Activated CD8-positive, alpha-beta memory T cell treated with anti-CD3 and anti-CD28 coated beads, Interleukin-2, amount 50 U/mL, for 24 hours (primary cell): ENCODE results near the gene OSBPL8.

ENCODE experiments used
- DNase-seq: peaks from one replicate; pipeline ENCODE4 v3.0.0-alpha.2; 2020; ENCODE audit errors: extremely low read depth

Gene OSBPL8

DNA sequence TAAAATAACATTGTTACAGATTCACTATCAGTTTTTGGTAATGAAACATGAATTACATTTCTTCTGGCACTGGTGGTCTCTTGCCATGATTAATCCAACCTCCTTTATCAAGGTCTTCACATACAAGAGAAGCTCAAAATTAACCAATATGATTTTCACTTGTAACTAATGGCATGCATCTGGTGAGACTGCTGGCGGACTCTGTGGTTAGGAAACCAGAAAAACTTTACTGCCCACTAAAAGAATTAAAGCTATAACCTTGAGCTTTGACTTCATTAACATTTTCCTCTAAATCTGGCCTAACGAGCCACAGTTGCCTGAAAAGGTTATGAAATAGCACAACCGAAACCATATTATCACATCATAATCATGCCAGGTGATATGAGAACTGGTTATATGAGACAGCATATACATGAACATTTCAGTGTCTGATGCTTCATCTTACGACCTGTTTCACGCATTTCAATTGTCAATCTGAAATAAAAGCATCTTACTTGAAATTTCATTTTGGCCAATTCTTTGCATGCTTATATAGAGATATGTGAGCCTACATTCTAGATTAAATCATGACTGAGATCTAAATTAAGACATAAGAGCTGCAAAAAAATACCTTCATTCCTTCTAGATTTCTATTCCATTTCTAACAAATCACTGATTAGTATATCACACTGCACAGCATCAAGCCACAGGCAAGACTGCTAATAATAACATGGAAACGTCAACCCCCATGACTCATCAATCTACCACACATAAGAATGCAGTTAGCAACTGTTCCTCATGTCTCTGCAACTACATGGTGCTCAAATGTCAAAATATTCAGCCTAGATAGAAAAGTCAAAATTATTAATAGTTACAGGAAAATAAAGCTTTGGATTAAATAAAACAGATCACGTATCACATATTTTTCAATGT, 89.3 kb downstream of the OSBPL8 start:
- no peak for DNase-seq

DNA sequence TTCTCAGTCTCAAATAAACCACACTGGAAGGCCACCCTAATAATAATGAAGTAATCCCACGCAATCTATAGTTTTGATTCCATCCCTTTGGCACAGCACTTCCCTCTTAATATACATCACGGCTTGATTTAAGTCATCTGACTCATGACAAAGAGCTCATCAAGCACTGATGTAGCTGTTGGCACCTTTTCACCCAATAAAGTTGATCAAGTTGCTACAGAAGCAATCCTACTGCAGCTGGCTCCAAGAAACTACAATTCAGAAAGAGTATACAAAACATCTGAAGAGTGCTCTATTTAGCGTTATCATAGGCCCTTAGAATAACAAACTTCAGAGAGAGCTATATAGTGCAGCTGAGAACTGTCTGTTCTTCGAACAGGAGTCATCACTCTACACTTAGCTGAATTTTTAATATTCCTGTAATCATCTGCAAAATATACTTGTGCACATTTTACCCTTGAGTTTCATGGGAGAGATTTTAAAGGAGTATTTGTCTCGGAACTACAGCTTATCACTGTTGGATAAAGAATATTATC, 94.9 kb downstream of the OSBPL8 start:
- DNase-seq, result no peak

DNA sequence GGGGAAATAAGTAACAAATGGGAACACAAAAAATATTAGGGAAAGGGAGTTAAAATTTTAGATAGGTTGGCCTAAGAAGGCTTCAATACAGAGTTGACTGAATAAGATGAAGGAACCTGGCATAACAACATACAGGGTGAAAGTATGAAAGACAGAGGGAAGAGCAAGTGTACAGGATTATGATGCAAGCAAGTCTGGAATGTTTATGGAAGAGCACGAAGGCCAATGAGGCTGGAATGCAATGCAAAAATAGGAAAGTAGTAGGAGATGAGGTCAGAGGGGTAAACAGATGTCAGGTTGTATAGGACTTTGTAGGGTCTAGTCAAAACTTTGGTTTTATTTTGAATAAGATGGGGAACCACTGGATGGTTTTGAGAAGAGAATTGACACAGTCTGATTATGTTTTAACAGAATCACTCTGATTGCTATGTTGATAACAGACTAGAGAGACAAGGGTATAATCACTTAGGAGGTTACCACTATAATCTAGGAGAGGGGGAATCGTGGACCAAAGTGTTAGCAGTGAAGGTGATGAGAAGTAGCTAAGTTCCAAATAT, 96.8 kb downstream of the OSBPL8 start:
- DNase-seq, result no peak

DNA sequence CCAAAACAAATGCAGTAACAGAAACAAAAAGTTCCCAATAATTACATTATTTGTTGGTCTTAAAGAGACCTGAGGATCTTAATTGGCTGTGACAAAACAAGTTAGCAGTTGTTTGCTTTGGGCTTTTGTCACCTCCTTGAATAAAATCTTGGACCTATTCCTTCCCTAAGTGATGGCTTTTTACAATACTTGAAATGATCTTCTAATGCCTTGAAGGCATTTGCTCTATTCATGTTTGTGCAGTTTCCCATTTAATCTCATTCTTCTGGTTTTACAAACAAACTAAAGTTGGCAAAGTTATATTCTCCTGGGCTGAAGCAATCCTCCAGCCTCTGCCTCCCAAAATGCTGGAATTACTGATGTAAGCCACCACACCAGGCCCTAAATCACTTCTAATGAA, 98.8 kb downstream of the OSBPL8 start:
- DNase-seq, result no peak

DNA sequence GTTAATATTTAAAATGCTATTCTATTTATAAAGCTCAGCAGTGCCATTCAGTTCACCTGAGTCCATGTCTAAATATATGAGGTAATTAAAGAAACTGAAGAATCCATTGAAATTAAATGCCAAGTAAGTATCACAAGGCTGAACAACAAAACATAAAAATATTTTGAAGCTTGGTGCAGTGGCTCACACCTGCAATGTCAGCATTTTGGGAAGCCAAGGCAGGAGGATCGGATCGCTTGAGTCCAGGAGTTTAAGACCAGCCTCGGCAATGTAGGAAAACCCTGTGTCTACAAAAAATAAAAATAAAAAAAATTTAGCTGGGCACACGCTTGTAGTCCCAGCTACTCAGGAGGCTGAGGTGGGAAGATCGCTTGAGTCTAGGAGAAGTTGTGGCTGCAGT, 101.8 kb downstream of the OSBPL8 start:
- no peak for DNase-seq

DNA sequence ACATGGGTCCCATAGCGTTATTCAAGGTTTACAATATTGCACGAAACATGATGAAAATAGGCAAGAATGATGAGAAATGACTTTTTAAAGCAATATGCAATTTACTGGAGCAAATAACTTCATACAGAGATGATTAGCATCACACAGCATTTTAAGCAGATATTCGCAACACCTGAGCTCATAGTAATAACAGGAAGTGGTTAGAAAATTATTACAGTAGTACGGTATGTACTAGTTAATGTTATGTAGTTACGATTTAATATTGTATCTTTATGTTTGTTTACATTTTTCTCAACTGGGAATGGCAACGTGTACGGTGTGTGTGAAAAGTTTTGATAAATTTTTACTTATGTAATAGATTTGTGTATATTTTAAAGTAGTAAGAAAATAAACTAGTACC, 102.6 kb downstream of the OSBPL8 start:
- DNase-seq, result no peak

DNA sequence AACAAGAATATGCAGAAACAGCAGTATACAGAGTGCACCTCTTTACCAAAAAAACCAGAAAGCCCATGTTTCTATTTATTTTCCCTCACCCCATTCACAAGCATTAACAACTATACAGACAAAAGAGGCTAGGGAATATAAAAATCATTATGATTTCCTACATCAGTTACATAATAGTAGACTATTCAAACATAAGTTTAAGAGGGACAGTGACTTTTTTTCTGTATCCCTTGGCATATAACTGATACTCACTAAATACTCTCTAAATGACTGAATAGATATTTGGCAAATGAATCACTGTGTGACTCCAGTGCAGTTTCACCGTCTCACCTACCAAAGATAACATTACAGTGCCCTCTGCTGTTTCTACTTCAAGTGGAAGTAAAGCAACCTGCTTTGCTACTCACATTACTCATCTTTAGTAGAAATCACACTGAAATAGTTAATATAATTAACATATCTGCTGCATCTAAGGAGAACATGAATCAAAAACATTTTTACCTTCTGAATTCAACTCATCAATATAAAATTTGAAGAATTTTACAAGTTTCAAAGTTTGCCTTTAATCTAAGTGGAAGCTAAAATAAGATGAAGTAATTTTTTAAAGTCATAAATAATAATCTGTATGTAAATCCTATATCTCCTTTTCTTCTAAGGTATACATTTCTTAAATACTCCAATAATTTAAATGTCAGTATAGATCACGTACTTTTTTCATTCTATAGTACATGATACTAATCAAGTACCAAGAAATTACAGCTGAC, 103.8 kb downstream of the OSBPL8 start:
- no peak for DNase-seq

DNA sequence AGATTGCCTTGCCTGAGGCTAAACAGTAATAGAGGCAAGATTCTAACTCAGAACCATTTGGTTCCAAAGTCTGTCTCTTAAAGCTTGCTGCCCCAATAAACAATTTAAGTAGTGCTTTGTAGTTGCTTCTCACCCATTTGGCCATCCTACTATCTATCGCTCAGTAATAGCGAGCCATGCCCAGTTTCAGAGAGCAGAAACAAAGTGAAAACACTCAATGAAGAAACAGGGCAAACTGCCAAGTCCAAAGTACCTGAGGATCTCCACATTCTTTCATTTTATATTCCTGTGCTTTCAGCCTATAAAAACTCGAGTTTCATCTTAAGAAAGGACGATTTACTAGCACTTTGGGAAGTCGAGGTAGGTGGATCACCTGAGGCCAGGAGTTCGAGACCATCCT, 108.0 kb downstream of the OSBPL8 start:
- no peak for DNase-seq

DNA sequence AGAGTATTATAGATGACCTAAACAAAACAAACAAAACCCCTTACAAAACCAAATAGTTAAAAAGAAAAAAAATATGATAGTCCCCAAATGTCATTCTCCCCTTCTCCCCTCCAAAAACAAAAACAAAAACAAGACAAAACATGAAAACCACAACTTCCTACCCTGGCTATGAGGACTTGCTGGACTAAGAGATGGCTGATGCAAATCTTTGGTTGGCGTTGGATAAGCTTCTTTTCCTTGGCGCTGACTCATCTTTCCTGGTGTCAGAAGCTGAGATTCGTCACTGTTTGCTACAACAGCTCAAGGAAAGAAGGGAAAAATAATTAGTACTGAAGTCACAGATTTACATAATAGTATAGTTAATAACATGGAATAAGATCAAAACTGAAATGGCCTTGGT, 108.9 kb downstream of the OSBPL8 start:
- DNase-seq, result no peak

DNA sequence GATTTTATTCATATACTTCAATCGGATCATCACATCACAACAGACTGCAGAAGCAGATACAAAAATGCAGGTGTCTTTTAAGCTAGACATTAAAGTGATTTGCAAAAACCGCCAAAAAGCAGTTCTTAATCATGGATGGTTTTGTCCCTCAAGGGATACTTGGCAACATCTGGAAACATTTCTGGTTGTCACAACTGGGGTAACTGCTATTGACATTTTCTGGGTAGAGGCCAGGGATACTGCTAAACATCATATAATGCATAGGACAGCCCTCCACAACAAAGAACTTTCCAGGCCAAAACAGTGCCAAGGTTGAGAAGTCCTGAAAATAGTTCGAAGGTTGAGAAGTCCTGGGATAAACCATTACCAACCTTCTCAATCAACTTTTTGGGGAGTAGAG, 109.6 kb downstream of the OSBPL8 start:
- DNase-seq, result no peak

DNA sequence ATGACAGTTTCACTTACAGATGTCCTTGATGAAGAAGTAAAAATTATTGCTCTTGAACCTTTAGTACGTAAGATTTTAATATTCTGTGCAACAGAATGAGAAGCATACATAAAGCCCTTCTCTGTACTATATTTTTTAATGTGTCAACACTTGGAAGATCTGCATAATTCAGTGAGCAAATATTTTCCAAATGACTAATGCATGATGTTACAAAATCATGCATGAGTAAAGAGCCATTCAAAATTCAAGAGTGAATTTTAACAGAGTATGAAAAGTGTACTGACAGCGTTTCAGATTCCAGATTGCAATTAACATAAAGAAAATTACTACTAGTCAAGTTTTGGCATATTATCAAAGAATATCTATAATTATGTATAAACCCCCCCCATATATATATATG, 110.0 kb downstream of the OSBPL8 start:
- DNase-seq, result no peak

DNA sequence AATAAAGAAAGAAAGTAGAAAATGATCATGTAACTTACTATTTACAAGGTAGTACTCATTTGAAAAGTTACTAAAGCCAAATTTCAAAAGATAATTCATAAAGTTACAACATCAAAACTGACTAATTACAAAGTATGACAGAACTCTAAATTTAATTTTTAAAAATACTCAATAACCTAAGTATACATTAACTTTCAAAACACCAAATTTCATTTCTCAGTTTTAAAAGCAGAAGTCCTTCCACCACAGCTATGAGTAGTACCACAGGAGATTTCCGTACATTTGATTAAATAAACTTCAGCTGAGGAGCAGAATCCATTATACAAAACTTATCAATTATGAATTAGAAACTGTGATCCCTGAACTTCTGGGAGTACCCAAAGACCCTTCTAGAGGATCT, 110.6 kb downstream of the OSBPL8 start:
- DNase-seq, result no peak

DNA sequence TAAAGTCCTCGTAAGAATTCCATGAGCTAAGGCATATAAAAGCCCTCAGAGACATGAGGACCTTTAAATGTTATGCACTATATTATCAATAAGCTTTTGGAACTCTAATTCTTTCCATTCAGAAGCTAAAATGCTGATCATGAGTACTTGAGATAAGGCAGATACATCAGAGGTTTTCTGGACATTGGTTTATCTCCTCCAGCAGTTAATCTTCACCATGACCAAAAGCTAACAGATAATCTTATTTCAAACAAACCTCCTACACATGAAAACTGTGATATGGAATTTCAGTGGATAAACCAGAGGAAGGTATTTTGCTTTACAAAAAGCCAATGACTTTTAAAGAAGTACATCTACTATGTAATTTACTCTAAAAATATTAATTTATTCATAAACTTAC, 113.5 kb downstream of the OSBPL8 start:
- no peak for DNase-seq

DNA sequence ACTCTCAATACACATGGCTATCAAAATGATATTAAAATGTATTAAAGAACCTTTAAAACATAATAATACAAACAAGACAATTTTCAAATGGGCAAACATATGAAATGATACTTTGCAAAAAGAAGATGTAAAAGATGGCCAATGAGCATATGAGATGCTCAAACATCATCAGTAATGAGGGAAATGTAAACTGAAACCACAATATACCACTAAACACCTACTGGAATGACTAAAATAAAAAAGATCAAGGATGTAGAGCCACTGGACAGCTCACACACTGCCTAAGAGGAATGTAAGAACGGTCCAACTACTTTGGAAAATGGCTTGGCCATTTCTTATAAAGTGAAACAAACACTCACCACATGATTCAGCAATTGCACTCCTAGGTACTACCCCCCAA, 114.1 kb downstream of the OSBPL8 start:
- no peak for DNase-seq

DNA sequence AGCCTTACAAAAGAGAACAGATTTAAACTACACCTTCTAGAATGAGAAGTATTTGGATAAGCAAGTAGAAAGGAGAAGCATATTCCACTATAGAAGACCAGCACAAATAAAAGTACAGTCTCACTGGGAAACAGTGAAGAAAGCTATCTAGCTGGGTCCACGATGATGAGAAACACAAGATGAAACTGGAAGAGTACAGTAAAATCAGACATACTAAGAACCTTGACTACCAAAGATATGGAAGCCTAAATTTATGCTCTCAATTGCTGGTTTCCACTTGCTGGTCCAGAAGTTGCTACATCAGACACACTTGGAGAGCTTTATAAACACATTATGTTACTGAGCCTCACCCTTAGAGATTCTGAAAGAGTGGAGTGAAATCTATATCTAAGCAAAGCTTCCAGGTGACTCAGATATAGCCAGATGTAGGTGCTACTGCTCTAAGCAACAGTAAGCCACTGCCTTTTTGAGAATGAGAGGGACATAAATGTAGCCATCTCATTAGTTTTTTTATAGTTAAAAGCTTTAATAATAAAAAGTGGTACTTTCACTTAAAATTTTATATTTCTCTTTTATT, 115.1 kb downstream of the OSBPL8 start:
- no peak for DNase-seq

DNA sequence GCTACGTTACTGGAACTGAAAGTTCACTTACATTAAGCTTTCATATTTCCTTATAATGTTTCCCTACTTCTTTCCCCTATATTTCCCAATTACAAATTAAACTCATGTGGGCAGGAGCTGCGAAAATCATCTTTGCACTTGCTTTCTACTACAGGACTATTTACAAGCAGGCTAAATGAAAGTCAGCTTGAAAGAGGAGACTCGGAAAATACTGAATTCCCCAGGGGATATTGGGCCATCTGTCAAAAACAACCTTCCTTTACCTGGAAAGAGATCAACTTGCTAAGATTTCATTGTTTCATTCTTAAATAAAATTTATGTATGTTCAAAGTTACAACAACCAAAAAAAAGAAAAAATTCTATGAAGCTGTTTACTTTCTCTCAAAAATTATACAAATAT, 118.6 kb downstream of the OSBPL8 start:
- no peak for DNase-seq

DNA sequence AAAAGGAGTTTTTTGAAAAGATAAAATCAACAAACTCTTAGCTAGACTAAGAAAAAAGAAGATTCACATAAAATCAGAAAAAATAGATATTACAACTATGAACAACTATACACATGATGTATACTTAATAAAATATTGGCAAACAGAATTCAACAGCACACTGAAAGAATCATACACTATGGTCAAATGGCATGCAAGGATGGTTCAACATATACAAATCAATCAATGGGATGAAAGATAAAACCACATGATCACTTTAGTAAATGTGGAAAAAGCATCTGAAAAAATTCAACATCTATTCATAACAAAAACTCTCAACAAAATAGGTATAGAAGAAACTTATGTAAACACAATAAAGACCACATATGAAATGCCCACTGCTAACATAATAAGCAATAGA, 126.8 kb downstream of the OSBPL8 start:
- DNase-seq, result no peak

DNA sequence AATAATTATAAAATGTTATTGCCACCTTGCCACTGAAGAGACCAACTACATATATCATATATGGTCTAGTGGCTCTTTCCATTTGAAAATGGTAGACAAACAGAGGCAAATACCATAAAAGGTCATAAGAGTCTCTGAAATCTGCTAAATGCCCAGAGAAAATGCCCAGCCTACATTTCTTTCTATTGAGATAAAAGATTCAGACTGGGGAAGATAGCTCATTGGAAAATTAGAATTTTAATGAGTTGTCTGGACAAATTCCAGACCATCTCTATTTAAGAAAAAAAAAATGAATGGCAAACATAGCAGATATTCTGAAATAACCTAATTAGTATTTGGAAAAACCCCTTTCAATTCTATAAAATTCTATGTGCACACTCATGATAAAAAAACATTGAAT, 131.5 kb downstream of the OSBPL8 start:
- no peak for DNase-seq

DNA sequence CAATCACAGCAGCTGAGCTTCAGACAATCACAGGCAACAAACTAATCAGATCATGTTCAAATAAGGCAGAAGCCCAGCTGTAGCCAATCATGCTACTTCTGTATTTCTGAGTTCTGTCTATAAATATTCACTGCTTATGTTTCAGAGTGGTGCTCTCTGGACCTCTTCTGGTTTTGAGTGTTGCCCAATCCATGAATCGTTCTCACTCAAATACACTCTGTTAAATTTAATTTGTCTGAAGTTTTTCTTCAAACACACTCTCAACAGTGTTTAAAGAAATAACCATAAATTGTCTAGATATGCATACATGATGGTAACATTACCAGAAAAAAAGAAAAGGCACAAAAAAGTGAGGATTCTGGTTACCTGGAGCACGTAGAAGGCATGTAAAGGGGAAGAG, 133.4 kb downstream of the OSBPL8 start:
- no peak for DNase-seq

DNA sequence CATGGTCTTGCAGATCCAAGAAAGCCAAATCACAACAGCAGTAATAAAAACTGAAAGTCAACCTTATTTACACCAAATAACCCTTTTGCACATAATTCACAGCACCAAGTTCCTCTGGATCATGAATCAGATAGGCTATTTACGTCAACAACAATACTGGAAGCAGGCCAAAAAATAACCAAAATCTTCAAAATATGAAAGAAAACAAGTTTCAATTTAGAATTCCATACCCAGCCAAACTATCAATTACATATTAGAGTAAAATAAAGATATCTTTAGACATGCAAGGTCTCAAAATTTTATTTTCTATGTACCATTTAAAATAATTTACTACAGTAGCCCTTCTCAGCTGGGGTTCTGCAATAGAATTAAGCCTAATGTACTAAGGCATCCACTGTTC, 134.6 kb downstream of the OSBPL8 start:
- DNase-seq, result no peak

DNA sequence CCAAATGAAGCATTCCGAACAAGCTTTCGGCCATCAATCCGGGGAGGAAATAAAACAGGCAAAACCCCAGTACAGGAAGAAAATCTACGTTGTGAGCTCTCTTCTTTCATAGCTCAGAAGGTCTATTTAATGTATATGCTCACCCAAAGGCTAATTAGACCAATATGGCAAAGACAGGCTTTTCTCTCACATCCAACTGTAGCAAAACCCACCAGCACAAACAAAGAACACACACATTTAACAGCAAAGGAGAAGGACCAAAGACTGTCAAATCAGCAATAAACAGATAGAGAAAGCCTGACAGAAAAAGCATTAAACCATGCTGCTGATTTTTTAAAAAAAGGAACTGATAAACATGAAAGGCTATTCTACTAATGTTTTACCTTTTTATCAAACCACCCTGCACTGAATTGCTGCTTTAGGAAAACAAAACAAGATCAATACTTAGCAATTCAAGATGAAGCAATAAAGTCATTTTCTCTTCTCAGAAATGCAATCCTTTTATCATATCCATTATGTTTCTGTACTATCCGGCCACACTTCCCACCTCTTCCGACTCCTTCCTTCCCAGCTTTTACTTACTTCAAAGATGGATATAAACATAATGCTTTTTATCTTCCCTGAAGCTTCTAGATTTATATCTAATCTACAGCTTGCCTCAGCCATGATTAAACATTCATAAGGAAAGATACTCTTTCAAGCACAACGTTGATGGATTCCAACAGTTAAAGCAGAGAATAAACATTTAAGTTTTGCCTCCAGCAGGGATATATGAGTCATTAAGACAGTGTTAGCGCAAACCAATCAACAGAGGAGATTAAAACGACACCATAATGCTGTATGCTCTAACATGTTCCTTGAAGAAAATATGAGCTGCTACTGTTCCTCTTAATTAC, 136.8 kb downstream of the OSBPL8 start:
- no peak for DNase-seq
